DMS53 treated with DMSO at 0.1 percent for 48 hours (cell line): ENCODE data around the gene FLYWCH1.

ENCODE experiments used
- DNase-seq: peaks from one replicate; lab custom pipeline; 2025; ENCODE audit not compliant: unreplicated experiment; lab: John Stamatoyannopoulos, UW

The FLYWCH1 gene, protein sequence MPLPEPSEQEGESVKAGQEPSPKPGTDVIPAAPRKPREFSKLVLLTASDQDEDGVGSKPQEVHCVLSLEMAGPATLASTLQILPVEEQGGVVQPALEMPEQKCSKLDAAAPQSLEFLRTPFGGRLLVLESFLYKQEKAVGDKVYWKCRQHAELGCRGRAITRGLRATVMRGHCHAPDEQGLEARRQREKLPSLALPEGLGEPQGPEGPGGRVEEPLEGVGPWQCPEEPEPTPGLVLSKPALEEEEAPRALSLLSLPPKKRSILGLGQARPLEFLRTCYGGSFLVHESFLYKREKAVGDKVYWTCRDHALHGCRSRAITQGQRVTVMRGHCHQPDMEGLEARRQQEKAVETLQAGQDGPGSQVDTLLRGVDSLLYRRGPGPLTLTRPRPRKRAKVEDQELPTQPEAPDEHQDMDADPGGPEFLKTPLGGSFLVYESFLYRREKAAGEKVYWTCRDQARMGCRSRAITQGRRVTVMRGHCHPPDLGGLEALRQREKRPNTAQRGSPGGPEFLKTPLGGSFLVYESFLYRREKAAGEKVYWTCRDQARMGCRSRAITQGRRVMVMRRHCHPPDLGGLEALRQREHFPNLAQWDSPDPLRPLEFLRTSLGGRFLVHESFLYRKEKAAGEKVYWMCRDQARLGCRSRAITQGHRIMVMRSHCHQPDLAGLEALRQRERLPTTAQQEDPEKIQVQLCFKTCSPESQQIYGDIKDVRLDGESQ

GRCh38 chr16:2911638-2912329, at the start of gene FLYWCH1:
Gene FLYWCH1, plus strand, starts transcription at chr16:2911931. Its CDS starts 17,755 bp downstream, at chr16:2929686.
- DNase-seq: peak; percentile 87

DNA sequence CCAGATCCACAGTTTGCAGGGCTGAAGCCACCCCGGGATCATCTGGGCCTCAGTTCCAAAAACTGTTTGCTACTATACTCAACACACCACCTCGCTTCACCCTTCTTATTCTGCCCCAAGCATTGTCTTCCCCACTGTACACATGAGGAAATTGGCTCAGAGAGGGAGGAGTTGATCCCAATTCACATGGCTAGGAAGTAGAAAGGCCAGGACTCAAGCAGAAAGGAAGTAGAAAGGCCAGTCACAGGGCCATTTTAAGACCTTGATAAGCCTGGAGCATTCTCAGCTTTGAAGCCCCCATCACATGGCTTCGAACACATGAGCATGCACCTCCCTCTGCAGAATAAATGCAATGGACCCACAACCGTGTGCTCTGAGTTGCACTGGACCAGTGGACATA, 46.1 kb upstream of the FLYWCH1 start:
- no peak for DNase-seq

- no peak for DNase-seq
Measured at GRCh38 chr16:2866431-2866830, 45.3 kb upstream of the FLYWCH1 start.

DNA sequence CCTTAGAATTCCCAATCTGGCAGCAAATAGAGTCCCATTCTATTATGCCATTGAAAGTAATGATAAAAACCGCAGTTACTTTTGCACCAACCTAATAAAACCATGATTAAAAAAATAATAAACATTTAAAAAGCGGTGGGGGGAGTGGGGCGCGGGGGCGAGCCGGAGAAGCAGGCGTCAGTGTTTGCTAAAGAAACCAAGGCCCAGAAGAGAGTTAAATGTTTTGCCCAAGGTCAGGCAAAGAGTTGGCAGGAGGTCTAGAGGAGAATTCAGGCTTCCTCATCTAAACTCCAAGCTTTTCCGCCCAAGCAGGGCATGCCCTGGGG, 44.1 kb upstream of the FLYWCH1 start:
- no peak for DNase-seq

DNA sequence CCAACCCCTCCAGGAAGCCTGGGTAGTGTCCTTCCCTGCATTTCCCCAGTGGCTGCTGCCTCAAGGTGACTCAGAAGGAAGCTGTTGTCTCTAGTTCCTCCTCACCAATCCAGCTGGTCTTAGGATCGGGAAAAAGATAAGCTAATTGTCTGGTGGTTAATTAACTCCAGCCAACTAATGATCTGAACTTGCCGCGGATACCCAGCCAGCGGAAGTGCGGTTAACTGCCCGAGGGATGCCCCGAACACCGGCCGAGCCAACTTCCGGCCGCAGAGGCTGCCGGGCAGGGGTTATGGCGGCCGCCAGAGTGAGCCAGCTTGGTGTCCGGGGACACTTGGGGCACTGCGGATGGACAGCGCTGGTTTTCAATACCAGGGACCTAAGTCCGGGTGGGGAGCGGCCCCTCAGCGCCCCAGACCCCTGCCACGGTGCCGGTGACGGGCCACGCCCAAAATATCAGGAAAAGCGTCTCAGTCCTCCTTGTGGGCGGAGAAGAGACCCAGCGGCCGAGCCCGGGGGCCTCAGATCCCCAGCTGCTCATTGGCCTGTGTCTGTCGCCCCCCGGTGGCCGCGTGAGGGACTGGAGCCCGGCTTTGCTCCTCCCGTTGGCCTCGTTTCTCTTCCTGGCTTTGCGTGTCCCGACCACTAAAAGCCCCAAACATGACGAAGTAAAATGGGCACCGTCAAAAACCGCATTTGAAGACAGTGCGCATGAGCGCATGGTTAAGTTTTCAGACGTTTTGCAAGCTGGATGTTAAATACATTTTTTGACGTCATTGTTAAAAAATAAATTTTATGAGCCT, 43.5 kb upstream of the FLYWCH1 start:
- DNase-seq: peak; percentile 78

DNA sequence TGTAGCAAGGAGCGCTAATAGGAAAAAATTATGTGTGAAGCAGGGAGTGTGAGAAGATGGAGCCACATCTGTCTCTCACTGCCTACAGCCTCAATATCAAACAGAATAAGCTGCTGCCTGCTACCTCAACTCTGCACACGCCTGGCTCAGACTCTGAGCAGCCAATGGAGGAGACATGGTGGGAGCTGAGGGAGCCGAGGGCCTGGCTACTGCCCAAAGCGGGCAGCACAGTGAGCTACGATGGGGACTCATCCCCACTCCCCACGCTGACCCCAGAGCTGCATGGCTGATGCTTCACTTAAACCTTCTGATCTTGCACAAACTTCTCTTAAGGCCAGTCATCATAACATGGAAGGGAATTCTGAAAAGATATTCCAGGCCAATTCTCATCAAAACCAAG, 39.8 kb upstream of the FLYWCH1 start:
- DNase-seq: no peak

DNA sequence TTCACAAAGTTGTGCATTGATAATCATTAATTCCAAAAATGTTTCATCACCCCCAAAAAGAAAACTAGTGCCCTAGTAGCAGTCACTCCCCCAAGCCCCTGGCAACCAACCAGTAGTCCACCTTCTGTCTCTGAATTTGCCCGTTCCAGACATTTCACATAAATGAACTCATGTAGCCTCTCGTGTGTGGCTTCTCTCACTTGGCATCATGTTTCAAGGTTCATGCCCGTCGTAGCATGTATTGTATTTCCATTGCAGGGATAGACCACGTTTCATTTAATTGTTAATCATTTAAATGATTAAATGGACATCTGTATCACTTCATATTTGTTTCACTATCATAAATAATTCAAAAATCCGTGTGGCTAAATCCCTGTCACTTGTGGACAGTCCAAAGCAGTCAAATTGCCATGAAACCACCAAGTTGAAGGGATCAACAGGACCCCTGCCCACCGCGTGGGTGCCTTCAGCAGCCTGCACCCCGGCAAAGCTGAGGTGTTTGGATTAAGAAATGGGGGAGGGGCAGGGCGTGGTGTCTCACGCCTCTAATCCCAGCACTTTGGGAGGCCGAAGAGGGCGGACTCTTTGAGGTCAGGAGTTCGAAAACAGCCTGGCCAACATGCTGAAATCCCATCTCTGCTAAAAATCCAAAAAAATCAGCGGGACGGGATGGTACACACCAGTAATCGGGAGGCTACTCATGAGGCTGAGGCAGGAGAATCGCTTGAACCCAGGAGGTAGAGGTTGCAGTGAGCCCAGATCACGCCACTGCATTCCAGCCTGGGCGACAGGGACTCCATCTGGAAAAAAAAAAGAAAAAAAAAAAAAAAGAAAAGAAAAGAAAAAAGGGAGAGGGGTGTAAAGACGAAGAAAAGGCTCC, 37.5 kb upstream of the FLYWCH1 start:
- no peak for DNase-seq

DNA sequence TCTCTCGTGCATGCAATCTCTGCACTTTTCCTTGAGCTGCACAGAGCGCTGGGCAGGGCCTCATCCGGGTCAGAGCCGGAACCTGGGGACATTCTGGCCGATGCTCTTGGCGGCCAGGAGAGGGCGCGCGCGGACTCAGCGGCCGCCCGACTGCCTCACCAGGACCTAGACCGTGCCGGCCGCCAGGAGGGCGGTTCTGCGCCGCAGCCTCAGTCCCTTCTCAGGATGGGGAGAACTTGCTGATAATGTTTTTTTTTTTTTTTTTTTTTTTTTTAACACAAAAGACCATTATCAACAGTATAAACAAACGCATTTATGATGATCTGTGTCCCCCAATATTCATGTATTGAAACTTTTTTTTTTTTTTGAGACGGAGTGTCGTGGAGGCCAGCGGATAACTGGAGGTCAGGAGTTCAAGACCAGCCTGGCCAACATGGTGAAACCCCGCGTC, 36.8 kb upstream of the FLYWCH1 start:
- DNase-seq: peak; percentile 66

DNA sequence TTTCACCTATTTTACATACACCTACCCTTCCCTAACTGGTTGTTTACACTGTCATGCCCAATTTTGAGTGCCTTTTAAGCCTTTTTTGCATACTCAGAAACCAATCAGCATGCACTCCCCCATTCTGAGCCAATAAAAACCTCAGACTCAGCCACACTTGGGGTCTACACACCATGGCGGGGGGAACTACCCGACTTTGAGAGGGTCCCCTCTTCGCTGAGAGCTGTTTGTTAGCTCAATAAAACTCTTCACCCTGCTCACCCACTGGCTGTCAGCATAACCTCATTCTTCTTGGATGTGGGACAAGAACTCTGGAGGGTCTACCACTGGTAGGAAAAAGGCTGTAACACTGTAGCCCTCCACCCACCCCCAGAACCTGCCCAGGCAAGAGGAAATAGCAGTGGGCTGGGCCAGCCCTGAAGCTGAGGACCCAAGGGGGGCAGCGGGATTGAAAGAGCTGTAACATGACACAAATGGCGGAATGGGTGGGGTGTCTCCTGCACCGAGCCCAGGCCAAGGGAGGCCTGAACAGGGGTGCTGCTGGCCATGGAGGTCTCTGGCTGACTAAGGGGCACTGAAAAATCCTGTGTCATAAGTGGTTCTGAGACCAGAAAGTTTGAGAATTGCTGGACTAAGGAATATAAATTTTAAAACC, 31.8 kb upstream of the FLYWCH1 start:
- no peak for DNase-seq

GRCh38 chr16:2881783-2882649, 29.7 kb upstream of the FLYWCH1 start:
- DNase-seq: peak; percentile 13

DNA sequence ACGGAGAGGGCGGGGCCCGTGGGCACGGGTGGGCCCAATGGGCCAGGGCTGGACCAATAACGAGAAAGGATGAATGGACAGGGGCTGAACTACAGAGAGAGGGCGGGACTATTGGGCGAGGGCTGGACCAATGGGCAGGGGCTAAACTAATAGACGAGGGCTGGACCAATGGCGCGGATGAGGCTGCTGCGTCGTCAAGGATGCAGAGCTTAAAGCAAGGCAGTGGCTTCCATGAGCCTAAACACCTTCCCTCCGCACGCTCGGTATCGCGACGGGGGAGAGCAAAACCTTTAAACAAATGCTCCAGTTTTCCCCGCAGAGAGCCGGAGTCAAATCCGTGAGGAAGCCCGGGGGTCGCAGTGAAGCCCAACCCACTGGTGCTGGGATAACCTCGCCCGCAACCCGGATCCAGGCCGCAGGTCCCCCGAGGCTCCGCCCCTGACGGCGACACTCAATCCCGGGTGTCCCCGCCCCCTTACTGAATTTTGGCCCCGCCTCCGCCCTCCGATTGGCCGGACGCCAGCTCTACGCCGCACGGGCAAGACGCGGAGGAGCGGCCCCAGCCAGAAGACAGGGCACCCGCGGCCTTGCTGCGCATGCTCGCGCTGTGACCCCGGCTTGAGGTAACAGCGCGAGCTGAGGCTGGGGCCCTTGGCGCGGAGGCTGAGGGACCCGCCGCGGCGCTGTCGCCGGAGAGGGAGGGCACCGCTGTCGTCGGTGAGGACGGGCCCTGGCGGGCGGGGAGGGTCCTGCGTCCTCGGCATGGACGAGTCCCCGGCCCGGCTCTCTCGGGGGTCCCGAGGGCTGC, 28.9 kb upstream of the FLYWCH1 start, which contains the start of gene FLYWCH2:
Gene FLYWCH2, plus strand, starts transcription at position 566 of the 808 bp plus-strand sequence. CDS start 13,235 bp downstream, outside the sequence.
- DNase-seq: peak; percentile 81

DNA sequence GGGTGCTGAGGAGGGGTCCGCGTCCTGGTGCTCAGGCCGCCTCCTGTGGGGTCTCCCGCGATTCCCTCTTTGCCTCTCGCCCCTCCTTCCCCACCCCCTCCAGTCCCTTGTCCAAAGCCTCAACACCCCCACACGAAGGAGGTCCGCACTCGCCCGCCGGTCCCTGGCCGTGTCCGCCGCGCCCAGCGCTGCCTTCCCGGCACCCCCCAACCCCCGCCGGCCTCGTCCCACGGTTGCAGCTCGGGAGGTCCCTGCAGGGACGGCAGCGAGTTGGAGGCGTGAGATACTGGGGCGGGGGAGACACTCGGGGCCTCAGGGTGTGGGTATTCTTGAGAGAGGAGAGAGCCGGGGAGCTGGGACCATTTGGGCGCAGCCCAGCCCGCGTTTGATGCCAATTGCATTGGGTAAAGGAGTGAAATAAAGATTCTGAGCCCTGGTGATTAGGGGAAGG, 28.2 kb upstream of the FLYWCH1 start:
- no peak for DNase-seq

DNA sequence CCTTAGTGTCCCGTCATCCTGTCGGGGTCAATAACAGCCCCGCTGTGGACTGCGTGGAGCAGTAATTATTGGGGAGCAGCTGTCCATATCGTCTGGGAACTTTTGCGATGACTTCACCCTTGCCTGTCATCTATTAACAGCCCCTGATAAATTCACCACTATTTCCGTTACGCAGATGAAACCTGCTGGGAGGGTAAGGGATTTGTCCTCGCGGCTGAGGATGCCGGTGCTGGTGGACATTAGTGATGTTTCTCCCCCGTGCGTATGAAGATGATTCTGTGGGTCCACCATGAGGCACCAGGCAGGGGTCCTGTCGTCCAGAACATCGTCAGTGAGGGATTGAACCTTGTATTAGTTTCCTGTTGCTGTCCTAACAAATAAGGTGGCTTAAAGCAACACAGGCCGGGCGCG, 27.7 kb upstream of the FLYWCH1 start:
- no peak for DNase-seq

GRCh38 chr16:2894231-2894630, 17.5 kb upstream of the FLYWCH1 start:
- no peak for DNase-seq

GRCh38 chr16:2895813-2896212, 15.9 kb upstream of the FLYWCH1 start:
- DNase-seq: no peak

- DNase-seq: no peak
Measured at GRCh38 chr16:2896480-2897010, 15.2 kb upstream of the FLYWCH1 start.

- no peak for DNase-seq
Measured at GRCh38 chr16:2897110-2897509, 14.6 kb upstream of the FLYWCH1 start.
